Panc1 (cell line): ENCODE measurements around the gene SLC44A3. TPM values are rescaled to one million over a fixed set of nuclear protein-coding genes. Genes with fewer than 3 reads are reported as not detected.

Experiments used
- ATAC-seq: fragments of 200-7000 bp; cut with Tn5 transposase; 2 replicates; pipeline ENCODE4 v1.9.1; 2020; ENCODE audit warnings: mild to moderate bottlenecking, moderate library complexity
- BruUV-seq: library from RNA; stranded (reverse); fragments of 400-500 nt; replicated peaks from 2 replicates; lab custom pipeline; 2021; lab: Mats Ljungman, UMichigan
- CTCF ChIA-PET: fragments of 300-600 bp; sonication (Branson Sonifier 250); formaldehyde crosslinking; loops from one replicate; lab custom pipeline; 2022; ENCODE audit warnings: antibody characterized with exemption; lab: Charles Lee
- POLR2A ChIA-PET: fragments of 300-600 bp; sonication (Branson Sonifier 250); formaldehyde crosslinking; loops from one replicate; lab custom pipeline; 2022; ENCODE audit warnings: antibody characterized with exemption; lab: Charles Lee
- DNase-seq: peaks from one replicate; pipeline ENCODE4 v3.0.0-alpha.2; 2010; ENCODE audit warnings: low read depth, low spot score
- H3K27ac ChIP-seq: 2 replicates; pipeline ENCODE4 v1.5.1; 2011; ENCODE audit warnings: mild to moderate bottlenecking, low read length, inconsistent platforms
- H3K27me3 ChIP-seq: fragments of 200-500 bp; sonication (Bioruptor generic); 2 replicates; pipeline ENCODE4 v1.6.0; 2014; ENCODE audit warnings: low read length, inconsistent platforms; ENCODE audit not compliant: control insufficient read depth, insufficient read depth
- H3K36me3 ChIP-seq: fragments of 200-500 bp; sonication (Bioruptor generic); 2 replicates; pipeline ENCODE4 v1.5.1; 2014; ENCODE audit warnings: inconsistent platforms, mild to moderate bottlenecking, low read length, moderate library complexity; ENCODE audit not compliant: control insufficient read depth, insufficient read depth
- H3K4me1 ChIP-seq: 2 replicates; pipeline ENCODE4 v1.5.1; 2011; ENCODE audit warnings: inconsistent platforms, mild to moderate bottlenecking, low read length, moderate library complexity; ENCODE audit not compliant: control insufficient read depth, insufficient read depth
- H3K4me3 ChIP-seq, 2 experiments: 2 replicates each; pipeline ENCODE4 v1.5.1; 2011 to 2012; ENCODE audit warnings: low read depth in 2 of 2, low read length in 2 of 2, mild to moderate bottlenecking in 2 of 2, inconsistent platforms in 1 of 2, moderate library complexity in 1 of 2
- H3K9me3 ChIP-seq: fragments of 200-500 bp; sonication (Bioruptor generic); 2 replicates; pipeline ENCODE4 v1.5.1; 2014; ENCODE audit warnings: low read depth, mild to moderate bottlenecking, inconsistent platforms, low read length, moderate library complexity; ENCODE audit not compliant: control insufficient read depth, insufficient read depth
- CTCF ChIP-seq: fragments of 450-650 bp; IDR thresholded peaks from 2 replicates; pipeline ENCODE4 v1.5.1; 2017; ENCODE audit warnings: mild to moderate bottlenecking
- POLR2AphosphoS5 ChIP-seq: IDR thresholded peaks from 2 replicates; pipeline ENCODE4 v1.6.1; 2012; ENCODE audit warnings: mild to moderate bottlenecking, low read depth, low read length, moderate library complexity
- REST ChIP-seq, 2 experiments: IDR thresholded peaks; 2 replicates each; pipeline ENCODE4 v1.6.1; 2011 to 2012; ENCODE audit warnings: low read depth in 2 of 2, control low read depth in 1 of 2, low read length in 1 of 2, mild to moderate bottlenecking in 1 of 2, moderate library complexity in 1 of 2; ENCODE audit not compliant: insufficient read depth in 1 of 2
- SIN3A ChIP-seq: IDR thresholded peaks from 2 replicates; pipeline ENCODE4 v1.6.1; 2012; ENCODE audit warnings: low read depth, mild to moderate bottlenecking, low read length, moderate library complexity, borderline replicate concordance; ENCODE audit not compliant: insufficient read depth
- TCF7L2 ChIP-seq: IDR thresholded peaks from 2 replicates; pipeline ENCODE4 v1.6.1; 2011; ENCODE audit warnings: mild to moderate bottlenecking, low read depth, low read length, inconsistent platforms
- in situ Hi-C: cut with HindIII; loops from 2 replicates; pipeline ENCODE4 v1.10.0; 2016; ENCODE audit warnings: low sequenced_read_pairs, low pct_unique_long_range_greater_than_20kb
- intact Hi-C: fragments of 100-400 bp; cut with micrococcal nuclease; formaldehyde crosslinking; loops from one replicate; pipeline ENCODE4 v1.10.0; 2022; ENCODE audit not compliant: unreplicated experiment
- total RNA-seq: library from RNA; stranded (reverse); gene quantifications from one replicate; pipeline ENCODE4 v1.2.1, GENCODE V29; 2021; ENCODE audit not compliant: unreplicated experiment

The SLC44A3 gene
- total RNA-seq, 1 experiment from 2014 or later, result 1.3 TPM

GRCh38 chr1:94832446-94832845 is 12.3 kb downstream of the SLC44A3 start:
- in situ Hi-C loops, result no loop called here
- no TSS peak for BruUV-seq
- no peak overlapping the region for H3K4me3 ChIP-seq
- ChIA-PET POLR2A (no interaction called here), CTCF (no interaction called here)
- ATAC-seq (no peak), DNase-seq (no peak)
- TF ChIP-seq POLR2AphosphoS5, result no peak
- TF ChIP-seq REST (IDR thresholded peaks at IDR 0.05; ENCODE audit: insufficient read depth in 1 of 2, low read depth in 2 of 2, low read length in 1 of 2), result no peak
- no peak for TF ChIP-seq SIN3A
- TF ChIP-seq TCF7L2, result no peak
- no peak for TF ChIP-seq CTCF
- no peaks in the 10 kb centered on the region for H3K4me1 ChIP-seq
- intact Hi-C loops, result no loop called here
- H3K27me3 ChIP-seq, result no peaks in the 10 kb centered on the region
- H3K36me3 ChIP-seq, result no peaks in the 10 kb centered on the region
- H3K9me3 ChIP-seq, result no peaks in the 10 kb centered on the region
- H3K27ac ChIP-seq, result no peak overlapping the region

GRCh38 chr1:94832931-94833585 is 12.9 kb downstream of the SLC44A3 start:
- CTCF ChIA-PET, result no interaction called here
- no peak for ATAC-seq
- Histone ChIP-seq H3K27ac (no peak overlapping the region), H3K4me3 (no peak overlapping the region), H3K27me3 (no peaks in the 10 kb centered on the region), H3K9me3 (no peaks in the 10 kb centered on the region), H3K4me1 (no peaks in the 10 kb centered on the region), H3K36me3 (no peaks in the 10 kb centered on the region)
- in situ Hi-C loops, result no loop called here
- intact Hi-C loops, result no loop called here
- no peak for TF ChIP-seq POLR2AphosphoS5
- no peak for TF ChIP-seq REST (IDR thresholded peaks at IDR 0.05; ENCODE audit: insufficient read depth in 1 of 2, low read depth in 2 of 2, low read length in 1 of 2)
- no peak for TF ChIP-seq TCF7L2
- no peak for TF ChIP-seq SIN3A
- TF ChIP-seq CTCF, result no peak
- no peak for DNase-seq
- POLR2A ChIA-PET, result no interaction called here
- BruUV-seq, result no TSS peak
